Duodenal mucosa (tissue), 2 donors: ENCODE results near the gene KLF6.

ENCODE experiments used
- H3K27ac ChIP-seq: one replicate; pipeline ENCODE4 v1.7.0; 2013; ENCODE audit warnings: low read depth, low read length
- H3K27me3 ChIP-seq, 2 donors: one replicate each; pipeline ENCODE4 v1.7.0; 2013; ENCODE audit warnings: low read length in 2 of 2, control low read depth in 1 of 2; ENCODE audit not compliant: insufficient read depth in 2 of 2, control insufficient read depth in 1 of 2
- H3K36me3 ChIP-seq, 2 donors: one replicate each; pipeline ENCODE4 v1.7.0; 2013; ENCODE audit warnings: low read length in 2 of 2, control low read depth in 1 of 2; ENCODE audit not compliant: insufficient read depth in 2 of 2, control insufficient read depth in 1 of 2
- H3K4me1 ChIP-seq, 2 donors: one replicate each; pipeline ENCODE4 v1.7.0; 2013; ENCODE audit warnings: low read length in 2 of 2, control low read depth in 1 of 2; ENCODE audit not compliant: insufficient read depth in 2 of 2, control insufficient read depth in 1 of 2
- H3K4me3 ChIP-seq, 2 donors: one replicate each; pipeline ENCODE4 v1.7.0; 2013; ENCODE audit warnings: low read length in 2 of 2, low read depth in 1 of 2
- H3K9ac ChIP-seq, 2 donors: one replicate each; pipeline ENCODE4 v1.7.0; 2013; ENCODE audit warnings: low read length in 2 of 2, low read depth in 1 of 2
- H3K9me3 ChIP-seq, 2 donors: one replicate each; pipeline ENCODE4 v1.7.0; 2013; ENCODE audit warnings: low read length in 2 of 2, control low read depth in 1 of 2; ENCODE audit not compliant: control insufficient read depth in 1 of 2

The KLF6 gene

DNA sequence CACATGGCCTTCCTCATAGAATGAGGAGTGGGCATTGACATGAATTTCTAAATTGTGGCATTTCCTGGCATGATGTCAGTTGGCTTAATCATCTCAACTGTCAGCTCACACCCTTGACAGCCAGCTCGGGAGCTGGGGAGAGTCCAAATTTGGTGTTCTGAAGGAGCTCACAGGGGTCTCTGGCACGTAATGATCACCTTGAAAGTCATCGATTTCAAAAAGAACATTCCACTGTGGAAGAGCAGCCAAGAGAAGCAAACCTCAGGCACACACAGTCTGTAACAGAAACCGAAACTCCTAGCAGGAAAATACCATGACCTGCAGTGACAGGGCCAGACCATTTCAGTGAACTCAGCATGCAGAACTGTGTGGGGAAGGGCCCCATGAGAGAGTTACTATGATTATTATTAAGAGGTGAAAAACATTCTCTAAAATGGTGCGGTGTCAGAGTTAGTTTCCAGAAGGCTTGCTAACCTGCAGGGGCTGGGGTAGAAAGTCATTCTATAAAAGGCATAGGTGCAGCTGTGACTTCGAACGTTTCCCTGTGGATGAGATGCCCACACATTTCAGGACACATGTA lies 26.4 kb upstream of the KLF6 start:
- H3K27ac ChIP-seq: peak overlapping the region; percentile 89
- H3K27me3 ChIP-seq: no peaks in the 10 kb centered on the region
- H3K9me3 ChIP-seq: no peaks in the 10 kb centered on the region
- peaks cover 50 to 54% of the 10 kb centered on the region in 2 donors for H3K4me1 ChIP-seq
- H3K36me3 ChIP-seq: no peaks in the 10 kb centered on the region
- H3K4me3 ChIP-seq: peak overlapping the region; percentile 17 to 63
- peak overlapping the region; percentile 62 to 68 for H3K9ac ChIP-seq

DNA sequence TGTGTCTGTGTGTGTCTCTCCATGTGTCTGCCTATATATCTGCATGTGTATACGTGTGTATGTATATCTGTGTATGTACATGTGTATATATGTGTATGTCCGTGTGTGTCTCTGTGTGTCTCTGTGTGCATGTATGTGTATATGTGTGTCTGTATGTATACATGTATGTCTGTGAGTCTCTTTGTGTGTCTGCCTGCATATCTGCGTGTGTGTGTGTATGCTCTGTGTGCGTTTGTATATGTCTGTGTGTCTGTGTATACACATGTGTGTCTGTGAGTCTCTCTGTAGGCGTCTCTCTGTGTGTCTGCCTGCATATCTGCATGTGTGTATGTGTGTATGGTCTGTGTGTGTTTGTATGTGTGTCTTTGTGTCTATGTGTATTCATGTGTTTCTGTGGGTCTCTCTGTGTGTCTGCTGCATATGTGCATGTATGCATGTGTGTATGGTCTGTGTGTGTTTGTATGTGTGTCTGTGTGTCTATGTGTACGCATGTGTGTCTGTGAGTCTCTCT lies 23.7 kb upstream of the KLF6 start:
- H3K4me3 ChIP-seq: no peak overlapping the region
- H3K27ac ChIP-seq: no peak overlapping the region
- no peaks in the 10 kb centered on the region for H3K9me3 ChIP-seq
- H3K4me1 ChIP-seq: peaks cover 62 to 73% of the 10 kb centered on the region in 2 donors
- no peaks in the 10 kb centered on the region for H3K27me3 ChIP-seq
- H3K9ac ChIP-seq: peak overlapping the region; percentile 49 to 69
- H3K36me3 ChIP-seq: no peaks in the 10 kb centered on the region

DNA sequence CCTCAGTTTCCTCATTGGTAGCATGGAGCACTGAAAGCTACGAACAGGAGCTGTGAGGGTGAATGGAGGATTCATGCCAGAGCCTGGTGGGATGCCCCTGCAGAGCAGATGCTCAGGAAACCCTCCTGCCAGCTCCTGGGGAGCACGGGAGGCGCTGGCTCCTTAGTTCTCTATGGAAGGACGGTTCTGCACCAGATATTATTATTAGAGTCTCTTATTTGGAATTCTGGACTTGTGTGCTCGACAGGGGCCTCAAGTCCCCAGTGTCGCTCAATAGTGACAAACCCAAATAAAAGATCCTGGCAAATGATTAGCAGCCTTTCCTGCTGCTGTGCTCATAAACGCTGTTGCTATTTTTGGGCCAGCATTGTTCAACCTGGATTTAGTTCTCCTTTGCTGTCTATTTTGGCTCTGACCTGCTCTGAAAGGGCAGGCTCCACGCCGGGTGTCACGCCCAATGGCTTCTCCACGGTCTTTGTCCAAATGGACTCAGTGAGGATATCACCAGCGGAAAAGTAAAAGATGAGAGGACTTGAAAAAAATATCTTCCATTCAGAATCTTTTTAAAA lies 23.0 kb upstream of the KLF6 start:
- Histone ChIP-seq H3K36me3 (no peaks in the 10 kb centered on the region), H3K4me1 (peaks cover 62 to 78% of the 10 kb centered on the region in 2 donors), H3K9me3 (no peaks in the 10 kb centered on the region), H3K4me3 (no peak overlapping the region), H3K27ac (no peak overlapping the region), H3K9ac (peak overlapping the region in 1 of 2 donors; percentile 71), H3K27me3 (no peaks in the 10 kb centered on the region)

DNA sequence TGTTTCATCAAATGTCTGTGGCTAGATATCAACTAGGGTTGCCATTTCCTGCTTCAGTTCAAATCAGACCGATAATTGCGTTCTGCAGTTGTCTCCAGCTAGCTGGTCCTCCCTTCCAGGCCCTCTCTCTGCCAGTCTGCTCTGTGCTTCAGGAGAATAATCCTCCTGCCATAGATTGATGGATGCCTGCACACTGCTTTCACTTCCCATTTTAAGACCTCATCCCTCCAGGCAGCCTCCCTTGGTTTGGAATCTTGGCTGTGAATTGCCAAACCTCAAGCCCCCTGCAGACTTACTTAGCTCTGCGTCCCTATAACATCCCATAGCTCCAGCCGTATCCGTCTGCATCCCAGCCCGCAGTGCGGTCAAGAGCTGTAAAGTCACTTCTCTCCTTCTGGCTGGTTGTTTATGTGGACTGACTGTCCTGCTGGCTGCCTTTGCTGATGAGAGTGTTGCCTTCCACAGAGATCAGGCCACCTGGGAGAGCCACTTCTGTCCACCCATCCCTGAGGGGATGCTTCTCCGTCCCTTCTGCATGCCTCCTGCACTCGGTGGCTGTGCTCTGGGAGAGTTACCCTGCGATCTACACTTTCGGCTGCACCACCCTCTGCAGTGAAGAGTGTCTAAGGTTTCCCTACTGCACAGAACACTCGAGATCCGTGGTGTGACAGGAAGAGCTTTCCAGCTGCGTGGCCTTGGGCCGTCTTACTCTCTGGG lies 22.4 kb upstream of the KLF6 start:
- H3K9me3 ChIP-seq: no peaks in the 10 kb centered on the region
- H3K36me3 ChIP-seq: no peaks in the 10 kb centered on the region
- no peaks in the 10 kb centered on the region for H3K27me3 ChIP-seq
- peak overlapping the region in 1 of 2 donors; percentile 44 for H3K4me3 ChIP-seq
- H3K4me1 ChIP-seq: peaks cover 62 to 81% of the 10 kb centered on the region in 2 donors
- H3K27ac ChIP-seq: peak overlapping the region; percentile 65
- H3K9ac ChIP-seq: peak overlapping the region; percentile 48 to 71

DNA sequence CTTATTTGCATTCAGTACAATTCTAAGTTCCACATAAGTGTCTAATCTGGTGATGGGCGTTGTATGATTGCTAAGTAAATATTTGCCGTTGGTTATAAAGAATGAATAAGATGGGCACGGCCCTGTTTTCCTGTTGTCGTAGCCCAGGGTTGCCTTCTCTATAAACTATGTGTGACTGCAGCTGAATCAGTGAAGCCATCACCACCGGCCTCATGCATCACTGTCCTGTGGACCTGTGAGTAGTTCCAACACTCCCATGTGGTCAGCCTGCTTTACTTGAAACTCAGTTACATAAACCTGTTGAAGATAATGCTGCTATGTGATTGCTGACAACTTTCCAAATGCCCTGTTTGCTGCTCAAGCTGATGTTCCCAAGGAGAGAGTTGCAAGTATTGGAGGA lies 21.6 kb upstream of the KLF6 start:
- Histone ChIP-seq H3K4me3 (peak overlapping the region; percentile 28 to 44), H3K9ac (peak overlapping the region; percentile 48 to 71), H3K4me1 (peaks cover 56 to 74% of the 10 kb centered on the region in 2 donors), H3K36me3 (no peaks in the 10 kb centered on the region), H3K27ac (peak overlapping the region; percentile 77), H3K9me3 (no peaks in the 10 kb centered on the region), H3K27me3 (no peaks in the 10 kb centered on the region)

DNA sequence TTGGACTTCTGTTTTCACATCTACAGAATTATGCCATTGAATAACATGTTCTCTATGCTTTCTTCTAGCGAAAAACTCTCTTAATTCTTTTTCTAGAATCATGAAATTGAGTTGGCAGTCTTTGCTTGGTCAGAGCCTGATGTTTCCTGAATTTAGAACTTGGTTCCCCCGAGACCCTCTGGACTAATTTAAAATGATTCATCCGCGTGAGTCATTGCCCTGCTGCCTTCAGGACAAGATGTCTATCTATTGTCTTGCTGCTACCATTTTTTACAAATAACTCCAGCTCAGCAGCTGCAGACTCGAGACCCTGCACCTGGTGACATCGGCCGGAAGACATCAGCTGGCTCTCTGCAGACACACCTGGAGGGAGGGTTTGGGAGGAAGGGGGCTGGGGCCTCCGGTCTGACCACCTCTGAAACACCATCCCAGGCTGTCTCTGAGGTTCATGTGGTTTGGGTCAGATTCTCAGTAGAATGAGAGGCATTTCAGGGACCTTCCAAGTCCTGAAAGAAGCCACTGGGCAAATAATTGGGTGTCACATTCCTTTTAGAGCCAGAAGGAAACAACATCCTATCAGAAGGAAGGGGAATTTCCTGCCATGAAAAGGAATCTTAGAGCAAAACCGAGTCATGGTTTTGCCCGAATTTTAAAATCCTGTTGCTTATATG lies 20.9 kb upstream of the KLF6 start:
- no peaks in the 10 kb centered on the region for H3K36me3 ChIP-seq
- H3K27ac ChIP-seq: peak overlapping the region; percentile 77
- H3K9me3 ChIP-seq: no peaks in the 10 kb centered on the region
- H3K4me3 ChIP-seq: peak overlapping the region; percentile 2 to 11
- H3K4me1 ChIP-seq: peaks cover 49 to 67% of the 10 kb centered on the region in 2 donors
- H3K9ac ChIP-seq: peak overlapping the region; percentile 48 to 71
- no peaks in the 10 kb centered on the region for H3K27me3 ChIP-seq

DNA sequence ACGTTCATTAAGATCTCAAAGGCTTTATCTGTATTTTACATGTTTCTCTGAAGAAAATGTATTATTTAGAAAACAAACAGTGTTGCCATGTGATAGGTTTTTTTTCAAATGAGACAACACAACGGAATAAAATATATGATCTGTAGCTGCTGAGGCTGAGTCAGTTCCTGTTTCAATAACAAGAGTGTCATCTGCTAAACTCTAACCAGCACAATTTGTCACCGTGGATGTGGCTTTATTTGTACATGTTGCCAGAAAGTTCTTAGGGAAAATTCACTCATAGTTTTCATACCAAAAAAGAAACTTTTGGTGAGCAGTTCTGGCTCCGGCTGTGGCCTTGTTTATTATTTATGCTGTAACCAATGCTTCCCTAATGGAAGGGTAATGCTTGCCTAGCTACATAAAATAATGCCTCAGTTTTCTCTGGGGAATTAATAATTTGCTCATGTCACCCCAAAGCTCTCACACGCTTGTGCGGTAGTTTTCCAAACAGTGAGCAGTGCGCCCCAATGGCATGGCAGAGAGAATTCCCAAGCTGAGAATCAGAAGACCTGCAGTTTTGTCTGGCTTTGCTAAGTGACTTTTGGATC lies 20.3 kb upstream of the KLF6 start:
- peak overlapping the region; percentile 77 for H3K27ac ChIP-seq
- H3K9me3 ChIP-seq: no peaks in the 10 kb centered on the region
- H3K27me3 ChIP-seq: no peaks in the 10 kb centered on the region
- H3K9ac ChIP-seq: peak overlapping the region; percentile 48 to 71
- H3K4me1 ChIP-seq: peaks cover 43 to 62% of the 10 kb centered on the region in 2 donors
- peak overlapping the region in 1 of 2 donors; percentile 2 for H3K4me3 ChIP-seq
- H3K36me3 ChIP-seq: no peaks in the 10 kb centered on the region

DNA sequence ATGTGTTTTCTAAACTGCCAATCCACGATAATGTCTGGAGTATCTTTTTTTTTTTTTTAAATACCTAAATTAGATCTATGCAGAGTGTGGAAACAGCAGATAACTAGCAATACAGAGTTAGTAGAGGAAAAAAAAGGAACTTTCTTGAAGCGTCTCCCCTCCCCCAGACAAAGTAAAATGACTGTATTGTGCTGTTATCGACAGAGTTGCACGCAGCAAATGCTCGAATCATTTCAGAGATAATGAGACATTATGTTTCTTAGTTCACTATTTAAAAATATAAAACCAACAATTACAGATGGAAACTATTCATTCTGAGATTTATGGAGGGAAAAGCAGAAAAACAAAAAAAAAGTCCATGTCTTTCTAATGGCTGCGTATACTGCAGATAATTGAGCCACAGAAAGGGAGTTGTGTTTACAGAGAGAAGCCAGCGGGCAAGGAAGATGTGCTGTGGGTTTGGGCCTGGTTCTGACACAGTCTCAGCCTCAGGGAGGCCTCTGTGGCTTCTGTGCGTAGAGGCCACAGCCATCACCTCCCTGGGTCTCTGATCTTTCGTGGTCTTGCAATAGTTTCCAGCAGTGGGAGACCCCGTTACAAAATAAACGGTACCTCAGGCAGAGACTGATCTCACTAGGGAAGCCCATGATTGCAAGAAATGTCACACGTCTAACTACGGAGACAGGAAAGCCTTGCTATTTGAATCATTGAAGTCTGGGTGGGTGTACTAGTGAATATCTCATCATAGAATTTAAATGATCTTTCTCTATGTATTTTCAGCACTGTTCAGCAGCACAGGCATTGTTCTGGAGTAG lies 19.1 kb upstream of the KLF6 start:
- Histone ChIP-seq H3K4me3 (no peak overlapping the region), H3K4me1 (peaks cover 38 to 54% of the 10 kb centered on the region in 2 donors), H3K9me3 (no peaks in the 10 kb centered on the region), H3K27ac (peak overlapping the region; percentile 63), H3K9ac (peak overlapping the region; percentile 21 to 43), H3K36me3 (no peaks in the 10 kb centered on the region), H3K27me3 (no peaks in the 10 kb centered on the region)

DNA sequence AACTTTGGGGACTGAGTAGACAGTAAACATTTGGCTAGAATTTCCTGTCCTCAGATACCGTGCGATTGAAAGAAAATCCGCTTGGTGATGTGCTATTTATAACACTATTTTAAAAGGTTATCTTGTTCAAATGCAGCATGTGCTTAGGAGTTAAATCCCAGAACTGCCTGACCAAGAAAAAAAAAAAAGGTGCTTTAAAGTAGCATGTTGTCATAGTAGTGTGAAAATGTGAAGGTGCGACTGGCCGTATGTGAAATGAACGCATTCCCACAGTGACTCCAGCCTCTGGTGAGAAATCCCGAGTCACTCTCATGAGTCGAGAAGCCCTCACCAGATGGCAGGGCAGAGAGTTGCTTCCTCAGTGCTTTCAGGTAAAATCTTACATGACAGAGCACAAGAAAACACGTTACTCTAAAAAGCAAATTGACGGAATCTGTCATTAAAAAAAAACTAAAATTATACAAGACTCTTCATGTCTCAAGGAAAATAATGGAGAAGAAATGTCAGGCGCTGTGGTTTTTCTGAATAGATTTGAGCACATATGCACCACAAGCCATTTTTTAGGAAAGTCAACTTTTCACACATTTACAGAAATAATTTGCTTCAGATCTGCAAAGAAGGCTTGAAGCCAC lies 18.4 kb upstream of the KLF6 start:
- H3K9me3 ChIP-seq: no peaks in the 10 kb centered on the region
- no peak overlapping the region for H3K4me3 ChIP-seq
- H3K4me1 ChIP-seq: peaks cover 32 to 46% of the 10 kb centered on the region in 2 donors
- no peak overlapping the region for H3K27ac ChIP-seq
- no peaks in the 10 kb centered on the region for H3K36me3 ChIP-seq
- no peaks in the 10 kb centered on the region for H3K27me3 ChIP-seq
- no peak overlapping the region for H3K9ac ChIP-seq
